ENCODE measurements around the gene TKT.

The TKT gene

DNA sequence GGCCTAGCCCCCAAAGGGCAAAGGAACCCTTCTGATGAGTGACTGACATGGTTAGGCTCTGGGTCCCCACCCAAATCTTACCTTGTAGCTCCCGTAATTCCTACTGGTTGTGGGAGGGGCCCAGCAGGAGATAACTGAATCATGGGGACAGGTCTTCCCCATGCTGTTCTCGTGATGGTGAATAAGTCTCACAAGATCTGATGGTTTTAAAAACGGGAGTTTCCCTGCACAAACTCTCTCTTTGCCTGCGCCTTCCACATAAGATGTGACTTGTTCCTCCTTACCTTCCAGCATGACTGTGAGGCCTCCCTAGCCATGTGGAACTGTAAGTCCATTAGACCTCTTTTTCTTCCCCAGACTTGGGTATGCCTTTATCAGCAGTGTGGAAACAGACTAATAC is 16.9 kb downstream of the TKT start:
- no peak for DNase-seq

DNA sequence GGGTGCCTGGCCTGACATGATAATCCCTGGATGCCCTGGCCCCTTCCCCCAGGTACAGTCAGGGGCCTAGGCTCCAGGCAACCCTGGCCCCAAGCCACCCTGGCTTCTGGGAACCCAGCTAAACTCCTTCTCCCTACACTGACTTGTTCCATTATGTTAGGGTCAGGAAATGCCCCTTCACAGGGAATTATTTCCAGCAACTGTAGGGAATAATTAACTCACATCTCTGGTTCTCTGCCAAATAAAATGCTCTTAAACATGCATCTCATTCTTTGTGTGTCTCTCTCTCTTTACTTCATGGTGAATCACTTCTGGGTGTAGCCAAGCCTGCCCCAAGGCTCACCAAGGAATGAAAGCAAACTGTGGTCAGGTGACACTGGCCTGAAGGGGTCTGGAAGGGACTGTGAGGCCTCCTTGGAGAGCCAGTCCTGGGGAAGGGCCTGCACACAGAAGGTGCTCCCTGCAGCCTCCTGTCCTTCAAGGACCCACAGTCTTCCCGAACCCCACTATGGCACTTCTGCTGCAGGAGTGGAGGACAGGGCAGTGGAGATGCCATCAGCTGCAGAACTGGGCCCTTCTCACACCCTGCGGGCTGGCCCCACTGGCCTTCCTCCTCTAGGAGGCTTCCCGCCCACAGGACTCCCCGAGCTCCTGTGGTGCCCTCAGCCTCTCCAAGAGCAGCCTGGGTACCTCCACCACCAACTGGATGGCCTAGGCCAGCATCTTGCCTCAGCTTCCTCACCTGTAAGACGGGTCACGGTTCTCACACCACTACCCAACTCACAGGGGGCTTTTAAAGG is 17.6 kb downstream of the TKT start:
- DNase-seq, result no peak

DNA sequence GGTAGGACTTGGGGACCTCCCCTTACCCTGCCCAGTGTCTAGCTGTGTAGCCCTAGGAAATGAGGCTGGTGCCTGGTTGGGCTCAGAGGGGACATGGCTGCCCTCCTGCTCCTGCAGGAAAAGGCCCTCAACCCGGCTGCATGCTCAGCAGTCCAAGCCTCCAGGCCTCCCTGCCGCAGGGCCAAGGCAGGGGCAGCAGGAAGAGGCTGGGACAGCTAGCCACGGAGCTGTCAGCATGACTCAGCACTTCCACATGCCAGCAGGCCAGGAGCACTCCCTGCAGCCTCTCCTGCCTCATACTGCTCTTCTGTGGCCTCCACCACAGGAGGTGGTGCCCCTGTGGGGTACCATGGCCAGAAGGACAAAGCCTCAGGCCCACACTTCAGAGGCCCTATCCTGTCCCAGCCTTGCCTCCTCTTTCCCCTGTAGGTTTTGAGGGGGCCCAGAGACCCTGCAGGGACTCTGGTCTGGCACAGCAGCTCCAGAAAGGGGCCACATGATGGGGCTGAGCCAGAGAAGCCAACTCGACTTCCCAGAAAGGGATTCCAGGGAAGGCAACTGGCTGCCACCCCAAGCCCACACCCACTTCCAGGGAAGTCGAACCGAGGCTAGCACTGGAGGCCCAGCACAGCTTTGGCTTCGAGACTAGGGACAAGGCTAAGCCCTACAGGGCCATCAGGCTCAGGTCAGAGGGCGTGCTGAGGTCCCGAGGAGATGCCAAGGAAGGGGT is 19.5 kb downstream of the TKT start:
- no peak for DNase-seq

DNA sequence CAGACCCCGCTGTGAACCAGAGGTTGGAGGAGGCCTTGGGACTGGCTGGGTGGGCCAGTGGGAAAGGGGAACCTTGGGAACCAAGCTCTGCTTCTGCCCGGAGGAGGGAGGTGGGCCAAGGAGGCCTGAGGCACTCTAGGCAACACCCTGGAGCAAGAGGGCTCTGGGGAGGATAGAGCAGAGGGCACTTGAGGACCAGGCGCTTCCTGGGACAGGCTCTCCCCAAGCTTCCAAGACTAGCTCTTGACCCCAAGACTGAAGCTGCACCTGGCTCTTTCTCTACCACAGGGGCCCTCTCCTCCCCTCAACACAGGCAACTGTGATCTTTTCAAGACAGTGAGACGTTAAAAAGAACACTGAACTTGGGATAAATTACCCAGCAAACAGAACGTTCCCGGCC is 20.3 kb downstream of the TKT start:
- no peak for DNase-seq

DNA sequence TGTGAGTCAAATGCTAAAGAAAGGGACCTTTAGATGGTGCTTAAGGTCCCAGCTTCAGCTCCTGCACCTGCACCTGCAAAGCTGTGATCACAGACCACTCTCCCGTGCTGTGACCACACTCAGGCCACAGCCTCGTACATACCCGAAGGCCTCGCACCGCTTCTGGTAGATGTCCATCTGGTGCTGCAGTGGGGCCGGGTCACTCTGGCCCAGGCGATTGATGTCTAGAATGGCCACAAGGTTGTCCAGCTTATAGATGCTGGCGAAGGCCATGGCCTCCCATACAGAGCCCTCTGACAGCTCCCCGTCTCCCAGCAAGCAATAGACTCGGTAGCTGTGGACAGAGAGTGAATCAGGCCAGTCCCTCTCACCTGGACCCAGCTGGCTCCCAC is 21.0 kb downstream of the TKT start:
- DNase-seq, result no peak

DNA sequence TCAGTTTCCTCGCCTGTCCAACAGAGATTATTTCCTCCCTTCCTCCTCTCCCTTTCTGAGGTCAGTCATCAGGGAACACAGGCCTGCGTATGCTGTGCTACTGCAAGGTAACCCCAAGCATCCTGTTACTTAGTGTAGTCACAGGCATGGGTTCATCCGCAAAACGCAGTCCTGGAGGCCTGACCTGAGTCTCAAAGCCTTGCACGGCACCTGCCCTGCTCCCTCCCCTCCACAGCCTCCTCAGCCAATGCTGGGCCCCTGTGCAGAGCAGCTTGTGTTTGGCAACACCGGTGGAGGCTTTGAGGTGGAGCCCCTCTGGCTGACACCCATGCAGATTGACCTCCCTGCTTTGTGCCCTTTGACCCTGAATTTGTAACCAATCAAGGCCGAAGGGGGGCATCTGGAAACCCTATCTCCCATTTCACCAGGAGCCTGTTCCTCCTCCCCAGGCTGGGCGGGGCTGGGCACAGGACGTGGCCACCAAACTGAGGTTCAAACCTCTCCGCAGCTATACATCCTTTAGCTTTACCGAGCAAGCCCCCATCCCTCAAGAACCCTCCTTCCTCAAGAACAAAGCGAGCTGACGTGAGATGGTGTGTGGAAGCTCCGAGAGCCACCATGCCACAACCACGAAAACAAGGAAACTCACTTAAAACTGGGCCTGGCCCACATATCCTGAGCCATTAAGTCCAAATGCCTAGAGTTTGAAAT is 21.5 kb downstream of the TKT start:
- DNase-seq, result no peak

DNA sequence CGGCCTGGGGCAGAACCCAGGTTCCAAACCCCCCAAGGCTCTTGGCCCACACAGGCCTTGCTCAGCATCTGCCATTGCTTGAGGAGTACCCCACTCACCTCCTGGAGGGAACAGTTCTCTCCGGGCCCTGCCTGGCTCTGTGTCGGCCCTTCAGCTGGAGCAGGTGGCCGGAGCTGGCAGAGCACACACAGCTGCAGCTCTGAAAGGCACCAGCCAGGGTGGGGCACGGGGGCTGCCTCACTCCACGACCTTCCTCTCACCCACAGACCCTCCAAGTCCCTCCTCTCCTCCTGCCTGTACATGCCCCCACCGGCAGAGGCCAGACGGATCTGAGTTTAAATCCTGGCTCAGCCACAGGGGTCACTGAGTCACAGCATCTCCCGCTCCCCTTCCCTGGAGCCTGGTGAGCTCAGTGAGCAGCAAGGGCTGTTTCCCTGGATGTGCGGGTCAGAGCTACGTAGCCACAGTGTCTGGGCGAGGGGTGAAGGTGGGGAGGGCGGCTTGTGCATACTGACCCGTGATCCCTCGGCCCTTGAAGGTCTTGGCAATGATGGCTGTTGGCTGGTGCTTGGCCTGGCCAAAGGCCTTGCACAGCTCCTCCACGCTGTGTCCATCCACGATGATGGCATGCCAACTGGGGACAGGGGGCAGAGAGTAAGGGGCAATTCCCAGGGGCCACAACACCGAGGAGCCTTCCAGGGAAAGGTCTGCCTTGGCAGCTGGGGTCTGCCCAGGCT is 23.0 kb downstream of the TKT start:
- no peak for DNase-seq

DNA sequence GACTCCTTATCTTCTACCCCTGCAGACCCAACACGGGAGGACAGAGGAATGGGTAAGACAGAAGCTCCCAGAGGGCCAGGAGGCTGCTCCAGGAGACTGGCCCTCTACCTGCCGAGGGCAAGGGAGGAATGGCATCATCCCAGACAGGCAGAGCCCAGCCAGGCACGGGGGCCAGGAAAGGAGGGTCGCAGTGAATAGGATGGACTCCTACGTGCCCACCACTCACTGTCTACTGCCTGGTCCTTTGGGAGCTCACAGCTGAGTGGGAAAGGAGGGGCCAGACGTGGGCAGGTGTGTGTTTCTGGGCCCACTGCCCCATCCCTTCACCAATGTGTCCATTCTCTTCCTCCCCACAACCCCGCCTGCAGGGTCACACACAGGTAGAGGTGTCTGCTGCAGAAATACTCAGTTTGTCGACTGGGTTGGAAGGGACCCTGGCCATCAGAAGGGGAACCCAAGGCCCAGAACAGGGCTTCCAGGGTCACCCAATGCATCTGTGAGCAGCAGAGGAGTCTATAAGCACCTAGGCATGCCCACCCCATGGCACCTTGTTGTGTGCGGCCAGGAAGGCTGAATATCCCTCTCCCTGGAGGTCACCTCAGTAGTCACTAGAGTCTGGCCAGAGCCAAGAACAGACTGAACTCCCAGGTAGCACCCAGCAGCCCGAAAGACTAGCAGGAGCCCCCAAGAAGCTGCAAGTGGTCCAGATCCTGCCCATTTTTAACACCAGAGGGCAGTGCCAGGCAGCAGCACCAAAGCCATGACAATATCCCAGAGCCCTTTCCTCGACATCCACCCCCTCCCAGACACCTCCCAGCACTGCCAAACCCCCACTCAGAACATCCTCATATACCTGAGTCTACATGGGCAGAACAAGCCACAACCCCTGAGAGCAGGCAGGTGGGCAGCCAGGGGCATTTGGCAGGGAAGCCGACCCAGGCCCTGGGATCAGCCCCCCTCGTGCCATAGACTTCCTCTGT is 24.0 kb downstream of the TKT start:
- no peak for DNase-seq

DNA sequence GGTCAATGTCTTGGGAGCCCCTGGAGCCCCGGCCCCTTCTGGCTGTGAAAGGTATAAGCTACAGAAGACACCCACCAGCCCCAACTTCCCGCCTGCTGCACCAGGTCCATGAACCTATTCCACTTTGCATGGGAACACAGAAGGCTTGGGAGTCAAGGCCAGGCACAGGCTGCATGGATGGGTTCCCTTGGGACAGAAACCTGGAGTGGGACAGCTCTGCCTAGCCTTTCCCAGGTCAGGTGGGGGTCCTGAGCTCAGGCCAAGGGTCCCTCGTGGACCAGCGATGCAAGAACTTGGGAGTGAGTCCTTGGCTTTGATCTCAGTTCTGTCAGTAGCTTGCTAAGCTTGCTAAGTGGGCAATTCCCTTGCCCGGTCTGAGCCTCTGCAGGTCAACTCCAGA is 25.0 kb downstream of the TKT start:
- DNase-seq, result no peak

DNA sequence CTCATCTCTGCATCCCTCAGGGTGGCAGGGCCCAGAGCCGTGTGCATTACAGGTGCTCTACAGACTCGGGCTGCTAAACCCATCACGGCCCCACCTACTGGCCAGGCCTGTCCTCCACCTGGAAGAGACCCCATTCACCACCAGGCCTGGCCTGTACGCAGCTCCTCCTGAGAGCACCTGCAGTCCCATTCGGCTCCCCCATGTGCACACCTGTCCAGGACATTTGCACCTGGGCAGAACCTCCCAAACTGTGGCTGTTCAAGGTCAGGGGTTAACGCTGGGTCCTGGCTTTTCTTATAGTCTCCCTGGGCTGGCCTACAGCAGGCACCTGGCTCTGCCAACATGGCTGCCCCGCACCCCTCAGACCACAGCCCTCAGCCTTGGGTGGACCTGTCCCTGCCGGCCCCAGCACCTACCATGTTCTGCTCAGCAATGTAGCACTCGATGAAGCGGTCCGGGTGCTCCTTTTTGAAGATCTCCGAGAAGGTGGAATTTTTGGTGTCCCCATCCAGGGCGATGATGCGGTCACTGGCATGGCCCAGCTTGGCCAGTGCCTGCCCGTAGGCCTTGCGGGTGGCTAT is 25.7 kb downstream of the TKT start:
- DNase-seq, result no peak

DNA sequence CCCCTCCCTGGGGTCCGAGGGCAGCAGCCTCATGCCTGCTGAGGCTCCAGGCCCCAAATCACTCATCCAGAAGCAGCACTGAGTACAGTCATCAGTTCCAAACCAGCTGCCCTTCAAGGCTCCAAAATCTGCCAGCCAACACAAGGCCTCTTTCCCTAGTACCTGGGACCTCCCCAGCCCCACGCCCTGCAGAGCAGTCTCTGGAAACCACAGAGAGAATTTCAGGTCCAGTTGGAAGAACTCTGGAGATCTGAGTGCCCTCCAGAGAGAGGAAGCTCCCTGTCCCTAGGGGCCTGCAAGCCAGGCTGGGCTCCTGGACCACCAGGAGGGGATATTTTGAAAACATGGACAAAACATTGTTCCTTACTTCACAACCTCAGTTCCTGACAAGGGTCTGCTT is 26.2 kb downstream of the TKT start:
- DNase-seq, result no peak

DNA sequence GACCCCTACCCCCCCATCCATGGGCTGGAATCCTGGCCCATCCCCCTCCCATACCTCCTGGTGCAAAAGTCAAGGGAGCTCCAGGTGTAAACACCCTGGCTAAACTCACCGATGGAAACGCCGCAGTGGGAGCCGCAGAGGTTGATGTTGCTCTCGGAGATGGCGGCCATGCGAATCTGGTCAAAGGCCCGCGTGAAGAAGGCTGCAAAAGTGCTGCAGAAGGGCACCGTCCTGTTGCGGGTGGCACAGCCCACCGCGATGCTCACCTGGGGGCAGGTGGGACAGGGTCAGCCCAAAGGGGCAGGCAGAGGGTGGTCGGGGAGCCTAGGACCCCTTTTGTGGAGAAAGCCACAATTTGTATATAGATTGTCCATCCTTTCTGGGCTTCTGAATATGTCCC is 26.7 kb downstream of the TKT start:
- DNase-seq, result no peak

DNA sequence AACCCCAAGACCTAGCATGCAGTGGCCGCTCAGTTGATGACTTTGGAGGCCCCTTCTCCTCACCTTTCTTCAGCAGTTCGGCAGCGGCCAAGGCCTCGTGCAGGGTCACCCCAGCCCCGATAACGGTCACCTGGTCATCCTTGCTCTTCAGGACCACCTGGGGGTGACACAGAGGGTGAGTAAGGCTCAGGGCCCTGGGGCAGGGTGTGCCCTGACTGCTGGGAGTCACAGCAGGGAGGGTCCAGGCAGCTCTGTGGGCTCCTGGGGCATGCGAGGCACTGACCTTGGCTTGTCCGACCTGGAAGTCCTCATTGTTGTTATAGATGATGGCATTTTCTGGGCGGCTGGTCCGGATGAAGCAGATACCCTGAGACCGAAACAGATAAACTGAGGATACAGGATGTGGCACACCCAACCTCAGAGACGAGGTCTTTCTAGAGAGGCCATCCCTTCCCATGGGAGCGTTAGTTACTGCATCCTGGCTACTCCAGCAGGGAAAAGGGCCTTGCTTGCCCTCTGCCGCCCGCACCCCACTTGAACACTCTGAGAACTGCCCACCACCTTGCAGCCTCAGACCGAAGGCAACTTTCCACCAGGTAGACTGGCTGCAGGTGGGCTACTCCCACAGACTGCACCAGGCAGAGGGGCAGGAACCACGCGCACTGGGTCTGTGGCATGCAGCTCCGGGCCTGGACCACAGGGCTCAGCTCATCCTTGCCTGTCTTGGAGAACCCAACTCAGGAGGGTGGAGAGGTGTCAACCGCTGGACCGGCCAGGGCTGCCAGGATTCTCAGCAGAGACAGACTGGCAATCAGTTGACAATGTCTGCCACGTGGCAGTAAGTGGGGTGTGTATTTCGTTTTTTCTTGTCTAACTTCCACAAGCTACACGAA is 27.6 kb downstream of the TKT start:
- no peak for DNase-seq

DNA sequence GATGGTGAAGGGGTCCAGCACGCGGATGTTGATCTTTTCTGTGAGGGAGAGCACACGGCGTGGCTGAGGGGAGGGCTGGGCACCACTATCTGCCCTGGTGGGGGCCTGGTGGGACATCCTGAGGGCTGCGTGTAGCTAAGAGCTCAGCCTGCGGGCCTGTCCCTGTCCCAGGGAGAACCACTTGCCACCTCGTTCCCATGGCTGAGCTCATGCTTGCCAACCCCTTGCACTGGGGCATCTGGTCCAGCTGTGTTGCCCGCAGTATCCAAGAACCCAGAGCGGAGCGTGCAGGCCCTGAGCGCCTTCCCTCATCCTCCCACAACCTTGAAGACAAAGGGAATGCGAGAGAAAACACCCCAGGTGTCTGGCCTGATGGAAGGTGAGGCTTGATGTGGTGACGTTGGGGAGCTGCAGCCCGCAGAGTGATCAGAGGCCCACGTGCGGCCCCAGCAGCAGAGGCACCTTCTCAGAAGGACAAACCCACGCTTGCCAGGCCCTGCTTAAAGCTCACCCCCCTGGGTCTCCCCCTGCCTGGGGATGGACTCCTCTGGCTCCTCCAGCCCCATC is 28.9 kb downstream of the TKT start:
- DNase-seq, result no peak

DNA sequence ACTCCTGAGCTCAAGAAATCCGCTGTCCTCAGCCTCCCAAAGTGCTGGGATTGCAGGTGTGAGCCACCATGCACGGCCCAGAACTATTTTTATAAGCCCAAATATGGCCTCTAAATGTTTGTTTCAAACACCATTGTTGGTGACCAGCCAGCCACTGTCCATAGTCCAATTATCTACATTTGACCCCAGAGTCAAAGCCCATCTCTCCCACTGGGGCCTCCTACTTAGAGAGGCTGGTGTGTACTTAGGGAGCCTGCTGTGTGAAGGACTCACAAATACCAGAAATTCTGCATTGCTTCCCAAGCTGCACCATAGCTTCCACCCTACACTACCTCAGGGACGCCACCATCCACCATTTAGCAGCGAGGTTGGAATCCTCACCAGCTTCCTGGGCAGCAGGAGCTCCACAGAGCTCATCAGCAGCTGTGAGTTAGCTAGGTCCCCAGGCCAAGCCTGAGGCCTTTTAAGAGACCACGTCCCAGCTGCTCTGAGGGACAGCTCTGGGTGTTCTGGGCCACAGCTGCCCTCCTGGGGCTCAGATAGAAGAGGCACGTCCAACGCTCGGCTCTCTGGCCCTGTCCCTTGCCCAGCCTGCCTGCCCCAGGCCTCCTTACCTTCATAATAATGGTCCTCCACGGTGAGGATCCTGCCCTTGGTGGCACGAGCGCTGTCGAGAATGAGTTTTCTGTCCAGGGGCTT is 29.5 kb downstream of the TKT start:
- DNase-seq, result no peak

DNA sequence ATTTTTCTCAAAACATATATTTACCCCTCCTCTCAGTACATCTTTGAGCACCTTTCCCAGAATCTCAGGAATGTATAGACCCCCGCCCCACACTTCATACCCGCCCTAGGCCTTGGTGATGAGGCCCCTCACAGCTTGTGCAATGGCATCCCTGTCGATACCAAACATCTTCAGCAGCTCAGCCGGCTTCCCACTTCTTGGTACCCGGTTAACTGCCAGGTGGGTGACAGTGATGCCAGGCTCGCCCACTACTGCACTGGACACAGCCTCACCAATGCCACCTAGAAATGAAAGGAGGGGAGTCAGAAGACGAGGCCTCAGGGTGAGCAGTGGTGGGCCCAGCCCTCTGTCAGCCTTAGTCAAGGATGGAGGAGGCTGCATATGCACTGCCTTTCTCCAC is 30.2 kb downstream of the TKT start:
- no peak for DNase-seq

DNA sequence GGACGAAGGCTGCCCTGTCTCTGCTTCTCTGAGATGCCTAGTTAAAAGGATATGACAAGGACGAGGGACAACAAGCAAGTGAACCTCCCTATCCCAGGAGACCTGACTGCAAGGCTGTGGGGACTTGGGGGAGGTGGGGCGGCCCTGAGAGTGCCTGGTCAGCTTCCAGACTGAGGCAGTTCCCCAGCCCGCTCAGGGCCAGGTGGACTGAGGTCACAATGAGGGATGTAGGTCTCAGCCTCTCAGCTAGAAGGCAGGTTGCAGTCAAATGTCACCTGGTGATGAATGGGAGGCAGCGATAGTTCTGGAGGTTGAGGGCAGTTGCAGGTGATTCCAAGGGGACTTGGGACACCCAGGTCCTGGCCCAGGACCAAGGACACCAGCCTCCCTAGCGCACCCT is 30.6 kb downstream of the TKT start:
- no peak for DNase-seq

DNA sequence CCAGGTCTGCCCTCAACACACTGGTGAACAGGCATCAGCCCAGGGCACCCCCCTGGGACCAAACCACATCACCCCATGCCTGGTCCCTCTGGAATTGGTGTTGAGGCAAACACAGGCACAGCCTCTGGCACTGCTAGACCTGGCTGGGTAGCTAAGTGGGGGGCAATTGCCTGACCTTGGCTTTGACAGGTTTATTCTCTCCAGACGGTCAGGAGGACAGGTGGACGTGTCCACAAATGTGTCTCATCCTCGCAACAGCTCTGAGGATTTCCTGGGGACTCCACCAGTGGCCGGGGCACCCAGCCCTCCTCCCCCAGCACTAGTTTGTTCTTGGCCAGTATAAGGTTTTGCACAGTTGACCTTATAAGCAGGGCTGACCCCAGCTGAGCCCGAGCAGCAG is 31.3 kb downstream of the TKT start:
- DNase-seq, result no peak

DNA sequence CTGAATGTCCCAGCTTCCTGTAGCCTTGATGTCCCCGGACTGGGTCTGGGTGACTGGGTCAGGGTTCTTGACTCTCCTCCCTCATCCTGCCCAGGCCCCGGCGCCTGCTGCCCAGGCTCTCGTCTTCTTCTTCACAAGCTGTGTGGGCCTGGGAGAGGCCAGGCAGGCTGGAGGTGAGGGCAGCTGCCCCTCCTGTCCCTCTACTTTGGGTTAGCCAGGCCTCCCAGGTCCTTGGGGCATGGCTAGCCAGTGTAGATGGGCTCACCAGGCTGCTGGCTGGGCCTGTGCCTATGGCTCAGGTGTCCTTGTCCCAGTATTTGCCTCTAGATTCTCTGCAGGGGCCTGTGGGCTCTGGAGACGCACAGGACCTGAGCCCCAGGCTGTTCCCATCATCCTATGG is 31.8 kb downstream of the TKT start:
- DNase-seq, result no peak

DNA sequence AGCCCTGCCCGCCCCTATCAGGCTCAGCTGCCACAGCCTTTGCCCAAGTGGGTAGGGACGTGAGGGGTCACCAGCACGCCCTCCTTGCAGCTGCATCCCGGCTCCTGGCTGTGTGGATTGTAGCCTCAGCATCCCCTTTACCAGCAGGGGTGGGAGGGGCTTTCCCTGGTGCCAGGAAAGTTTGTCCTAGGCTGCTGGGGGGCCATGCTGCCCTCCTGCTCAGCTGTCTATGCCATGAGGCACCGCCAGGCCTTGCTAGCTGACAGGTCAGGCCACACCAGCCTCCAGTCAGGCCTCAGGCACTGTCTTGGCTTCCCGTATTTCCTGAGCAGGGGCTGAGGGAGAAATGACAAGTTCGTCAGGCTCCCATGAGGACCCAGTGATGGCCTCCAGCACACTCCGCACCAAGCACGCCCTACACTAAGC is 32.3 kb downstream of the TKT start:
- no peak for DNase-seq
